GM19025 (cell line): ENCODE data around the gene CLDN22.

ENCODE experiments used
- ATAC-seq: cut with Tn5 transposase; IDR thresholded peaks from one replicate; pipeline ENCODE4 v1.9.1; 2021; ENCODE audit warnings: mild to moderate bottlenecking, low read depth, moderate library complexity; ENCODE audit not compliant: unreplicated experiment

CLDN22 gene

DNA sequence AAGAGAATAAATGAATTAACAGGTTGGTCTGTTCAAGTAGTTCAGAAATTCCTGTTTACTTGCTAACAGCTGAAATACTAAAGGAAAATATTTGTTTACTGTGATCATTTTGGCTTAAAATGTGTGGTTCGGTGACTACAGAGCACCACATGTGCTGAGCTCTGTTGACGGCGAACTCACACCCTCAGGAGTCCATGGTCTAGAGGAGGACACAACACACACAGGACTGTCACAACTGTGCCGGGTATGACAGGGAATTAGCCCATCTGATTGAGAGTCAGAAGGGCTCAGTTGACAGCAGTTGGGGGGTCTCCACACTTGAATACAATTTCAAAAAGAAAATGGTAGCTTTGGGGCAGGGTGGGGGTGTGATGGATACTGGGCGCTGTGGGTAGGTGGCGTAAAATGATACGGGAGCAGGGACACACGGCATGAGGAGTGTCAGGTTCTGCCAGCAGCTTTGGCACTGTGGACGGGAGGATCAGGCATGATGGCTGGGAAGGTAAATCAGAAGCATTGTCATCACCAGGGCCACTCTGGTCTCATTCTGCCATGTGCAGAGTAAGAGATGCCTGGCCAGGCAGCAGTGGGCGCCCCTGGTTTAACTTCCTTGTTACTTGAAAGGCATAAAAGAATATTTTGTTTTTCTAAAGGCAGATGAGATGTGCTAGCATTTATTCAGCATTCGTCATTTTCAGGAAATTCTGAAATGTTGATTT lies 33.3 kb downstream of the CLDN22 start:
- ATAC-seq = no peak

DNA sequence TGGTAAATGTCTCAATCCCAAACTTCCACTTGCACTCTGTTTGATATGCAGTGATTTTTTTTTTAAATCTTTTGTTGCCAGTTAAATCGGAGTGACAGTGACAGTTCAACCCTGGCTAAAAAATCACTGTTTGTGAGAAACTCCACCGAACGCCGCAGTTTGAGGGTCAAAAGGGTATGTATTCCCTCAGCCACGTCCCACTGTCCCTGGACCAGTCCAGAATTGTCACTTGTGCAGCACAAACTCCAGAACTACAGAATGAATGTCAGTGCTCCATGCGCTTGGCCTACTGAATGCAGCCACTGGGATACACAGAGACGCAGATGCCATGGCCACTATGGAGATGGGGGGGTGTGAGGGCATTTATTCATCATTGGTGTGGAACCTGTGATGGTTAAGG lies 34.2 kb downstream of the CLDN22 start:
- no peak for ATAC-seq

DNA sequence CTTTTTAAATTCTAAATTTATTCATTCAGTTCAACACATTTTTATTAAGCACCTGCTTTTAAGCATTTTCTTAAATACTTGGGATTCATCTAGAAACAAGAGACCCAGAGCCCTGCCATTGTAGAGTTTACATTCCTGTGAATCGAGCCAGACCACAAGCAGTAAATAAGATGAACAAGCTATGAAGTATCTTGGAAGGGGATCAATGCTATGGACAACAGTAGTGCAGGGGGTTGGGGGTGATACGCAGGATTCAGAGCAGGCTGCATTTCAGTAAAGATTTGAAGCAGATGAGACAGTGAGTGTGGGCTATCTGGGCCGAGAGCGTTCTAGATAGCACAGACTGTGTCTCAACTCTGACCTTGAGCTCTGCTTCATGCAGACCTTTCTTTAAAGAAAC lies 35.1 kb downstream of the CLDN22 start:
- no peak for ATAC-seq

DNA sequence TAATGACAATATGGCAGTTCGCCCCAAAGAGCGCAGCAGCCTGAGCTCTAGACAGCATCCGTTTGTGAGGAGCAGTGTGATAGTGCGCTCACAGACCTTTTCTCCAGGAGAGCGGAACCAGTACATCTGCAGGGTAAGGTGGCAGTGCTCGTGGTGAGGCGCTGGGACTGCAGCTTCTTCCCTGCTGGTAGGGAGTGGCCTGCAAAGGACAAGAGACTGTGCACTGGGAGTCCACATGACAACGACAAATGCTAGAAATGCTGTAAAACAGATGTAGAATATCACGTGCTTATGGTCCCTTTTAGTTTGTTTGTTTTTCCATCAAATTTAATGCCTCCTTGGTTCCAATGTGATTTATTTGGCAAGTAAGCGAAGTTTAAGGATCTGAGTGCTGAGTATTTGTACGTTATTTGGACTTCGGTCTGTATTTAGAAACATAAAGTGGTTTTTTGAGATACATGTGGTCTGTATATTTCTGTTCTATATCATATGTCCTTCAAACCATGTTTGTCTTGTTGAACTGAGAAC lies 35.8 kb downstream of the CLDN22 start:
- ATAC-seq = no peak

DNA sequence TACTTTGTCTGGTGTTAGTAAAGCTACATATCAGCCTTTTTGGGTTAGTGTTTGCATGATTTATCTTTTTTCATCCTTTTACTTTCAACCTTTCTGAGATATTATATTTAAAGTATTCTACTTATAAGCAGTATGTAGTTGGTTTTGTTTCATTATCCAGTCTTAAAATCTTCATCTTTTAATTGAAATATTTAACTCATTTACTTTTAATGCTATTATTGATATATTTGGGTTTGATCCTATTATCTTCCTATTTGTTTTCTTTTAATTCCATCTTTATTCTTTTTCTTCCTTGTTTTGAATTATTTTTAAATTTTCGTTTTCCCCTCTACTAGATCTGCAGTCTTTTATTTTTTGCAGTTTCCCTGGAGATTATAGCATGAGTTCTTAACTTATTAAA lies 44.0 kb downstream of the CLDN22 start:
- ATAC-seq = no peak

DNA sequence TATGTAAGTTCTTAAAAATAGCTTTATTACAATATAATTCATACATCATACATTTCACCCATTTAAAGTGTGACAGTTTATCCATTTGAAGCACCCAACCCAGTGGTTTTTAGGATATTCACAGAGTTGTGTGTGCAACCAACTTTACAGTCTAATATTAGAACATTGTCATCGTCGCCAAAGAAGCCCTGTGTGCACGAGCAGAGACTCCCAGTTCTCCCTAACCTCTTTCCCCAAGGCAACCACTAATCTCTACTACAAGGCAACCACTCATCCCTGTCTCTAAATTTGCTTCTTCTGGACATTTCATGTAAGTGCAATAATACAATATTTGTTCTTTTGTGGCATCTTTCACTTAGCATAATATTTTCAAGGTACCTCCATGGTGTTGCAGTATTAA lies 47.7 kb downstream of the CLDN22 start:
- ATAC-seq = no peak

DNA sequence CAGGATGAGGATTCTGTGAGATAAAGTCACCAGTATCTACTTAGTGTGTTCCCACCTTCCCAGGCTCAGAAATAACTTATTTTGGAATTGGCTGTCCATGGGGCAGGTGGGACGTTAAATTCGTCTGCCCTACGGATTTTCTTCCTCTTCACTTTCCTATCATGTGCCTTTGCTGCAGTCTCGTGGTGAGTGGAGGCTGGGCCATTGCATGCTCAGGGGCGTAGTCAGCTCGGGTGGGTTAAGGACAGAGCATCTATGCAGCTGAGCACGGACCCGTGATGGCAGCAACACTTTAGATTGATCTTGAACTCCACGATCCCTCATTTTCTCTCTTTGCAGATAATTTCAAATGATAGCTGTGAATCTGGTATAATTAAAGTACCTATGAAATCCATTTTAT lies 51.5 kb downstream of the CLDN22 start:
- no peak for ATAC-seq
